ENCODE results near the gene RNFT2. TPM values are rescaled to one million over a fixed set of nuclear protein-coding genes. Genes with fewer than 3 reads are reported as not detected.
A peak's percentile ranks its signal among the peaks of the same experiment; 100 is the strongest.

The RNFT2 gene
- polyA plus RNA-seq, 1 donor from 2014 or later, result 20.6 TPM

- Histone ChIP-seq H3K9me2 (ENCODE audit: insufficient read depth, low read length) (no peaks in the 10 kb centered on the region), H3K79me2 (replicated peaks; ENCODE audit: insufficient read depth, low read length) (peaks cover 24% of the 10 kb centered on the region), H3K4me2 (ENCODE audit: low read length) (peak overlapping the region; percentile 71), H3K4me3 (ENCODE audit: low read length) (peak overlapping the region; percentile 80), H3K9ac (ENCODE audit: low read length) (peak overlapping the region; percentile 69), H3F3A (ENCODE audit: insufficient read depth, low read length, poor library complexity, severe bottlenecking) (no peaks in the 10 kb centered on the region), H3K9me3 (ENCODE audit: low read length) (no peaks in the 10 kb centered on the region), H3K27ac (ENCODE audit: low read length) (no peak overlapping the region), H4K20me1 (ENCODE audit: insufficient read depth) (no peaks in the 10 kb centered on the region), H3K36me3 (ENCODE audit: insufficient read depth, low read length) (no peaks in the 10 kb centered on the region), H3K27me3 (ENCODE audit: insufficient read depth, low read depth, low read length) (no peaks in the 10 kb centered on the region), H2AFZ (ENCODE audit: low read depth, low read length) (no peak overlapping the region)
- TF ChIP-seq CTCF (IDR thresholded peaks at IDR 0.05; ENCODE audit: poor library complexity, severe bottlenecking) (no peak), RAD21 (conservative IDR thresholded peaks at IDR 0.05) (no peak), SMC3 (conservative IDR thresholded peaks at IDR 0.05; ENCODE audit: poor library complexity) (no peak), EZH2 (IDR thresholded peaks at IDR 0.05; ENCODE audit: borderline replicate concordance, insufficient read depth, low read length, poor library complexity, severe bottlenecking) (no peak), REST (IDR thresholded peaks at IDR 0.05; ENCODE audit: borderline replicate concordance) (no peak), POLR2AphosphoS5 (IDR thresholded peaks at IDR 0.05) (no peak), EP300 (conservative IDR thresholded peaks at IDR 0.05; ENCODE audit: poor library complexity, severe bottlenecking) (no peak), TAF1 (IDR thresholded peaks at IDR 0.05; ENCODE audit: low read depth) (no peak), MXI1 (conservative IDR thresholded peaks at IDR 0.05; ENCODE audit: poor library complexity, severe bottlenecking) (no peak)
These were observed 2.0 kb upstream of the RNFT2 start for GRCh38 chr12:116735951-116736599.

- no peaks in the 10 kb centered on the region for H3K27me3 ChIP-seq (ENCODE audit: insufficient read depth, low read depth, low read length)
- no peaks in the 10 kb centered on the region for H3F3A ChIP-seq (ENCODE audit: insufficient read depth, low read length, poor library complexity, severe bottlenecking)
- peak overlapping the region; percentile 71 for H3K4me2 ChIP-seq (ENCODE audit: low read length)
- H3K27ac ChIP-seq (ENCODE audit: low read length), result no peak overlapping the region
- no peaks in the 10 kb centered on the region for H4K20me1 ChIP-seq (ENCODE audit: insufficient read depth)
- TF ChIP-seq RAD21 (conservative IDR thresholded peaks at IDR 0.05) (no peak), SMC3 (conservative IDR thresholded peaks at IDR 0.05; ENCODE audit: poor library complexity) (no peak), EZH2 (IDR thresholded peaks at IDR 0.05; ENCODE audit: borderline replicate concordance, insufficient read depth, low read length, poor library complexity, severe bottlenecking) (no peak), EP300 (conservative IDR thresholded peaks at IDR 0.05; ENCODE audit: poor library complexity, severe bottlenecking) (no peak), CTCF (IDR thresholded peaks at IDR 0.05; ENCODE audit: poor library complexity, severe bottlenecking) (no peak), TAF1 (IDR thresholded peaks at IDR 0.05; ENCODE audit: low read depth) (no peak), MXI1 (conservative IDR thresholded peaks at IDR 0.05; ENCODE audit: poor library complexity, severe bottlenecking) (no peak), POLR2AphosphoS5 (IDR thresholded peaks at IDR 0.05) (no peak), REST (IDR thresholded peaks at IDR 0.05; ENCODE audit: borderline replicate concordance) (no peak)
- H3K9me3 ChIP-seq (ENCODE audit: low read length), result no peaks in the 10 kb centered on the region
- peaks cover 24% of the 10 kb centered on the region for H3K79me2 ChIP-seq (replicated peaks; ENCODE audit: insufficient read depth, low read length)
- no peaks in the 10 kb centered on the region for H3K36me3 ChIP-seq (ENCODE audit: insufficient read depth, low read length)
- H3K9ac ChIP-seq (ENCODE audit: low read length), result peak overlapping the region; percentile 69
- H2AFZ ChIP-seq (ENCODE audit: low read depth, low read length), result peak overlapping the region; percentile 41
- H3K9me2 ChIP-seq (ENCODE audit: insufficient read depth, low read length), result no peaks in the 10 kb centered on the region
- peak overlapping the region; percentile 80 for H3K4me3 ChIP-seq (ENCODE audit: low read length)
These were observed 947 bp upstream of the RNFT2 start for GRCh38 chr12:116736962-116737773.

All from neural cell (in vitro differentiated cells).